Measurements from ENCODE around the gene MBD4. TPM values are rescaled to one million over a fixed set of nuclear protein-coding genes. Genes with fewer than 3 reads are reported as not detected.

MBD4 gene
- total and polyA plus RNA-seq, 2 of the 4 experiments (the other 2 are of a cell fraction): 13.8 to 15.0 TPM

GRCh38 chr3:129441215-129441614 is 1.5 kb upstream of the MBD4 start:
- peak overlapping the region; percentile 40; the same call in 1 of the 2 replicates for H4K91ac ChIP-seq (ENCODE audit: insufficient read depth, low read depth, low read length)
- H2AK5ac ChIP-seq (ENCODE audit: low read depth, low read length): peak overlapping the region; percentile 92
- no peak for ATAC-seq (ENCODE audit: low read depth)
- dilution Hi-C loops (cut with HindIII; ENCODE audit: low sequenced_read_pairs, unreplicated experiment): no loop called here
- peak overlapping the region; percentile 81 for H3K14ac ChIP-seq (replicated peaks; ENCODE audit: low read depth, low read length)
- no peak overlapping the region for H2AK9ac ChIP-seq (replicated peaks; ENCODE audit: low read depth, low read length, poor library complexity)
- DNase-seq: no peak
- H3K23ac ChIP-seq (ENCODE audit: low read depth, low read length): peak overlapping the region; percentile 97
- H3K4ac ChIP-seq (ENCODE audit: low read depth, low read length): peak overlapping the region; percentile 92
- peak overlapping the region; percentile 36 to 83; a peak in 3 of 4 replicates for H4K8ac ChIP-seq (ENCODE audit: low read depth in 2 of 2, low read length in 2 of 2)
- peak overlapping the region; percentile 60; the same call in 1 of the 2 replicates for H4K5ac ChIP-seq (ENCODE audit: low read depth, low read length)
- WGBS, 2 experiments (ENCODE audit: extremely low coverage in 2 of 2, insufficient read length in 1 of 2): 60% methylated on average over 1 of the region's 9 CpGs; no CpG with 5 or more reads in 1 of the 2 experiments
- H2BK15ac ChIP-seq (ENCODE audit: low read depth, low read length): peak overlapping the region; percentile 83; the same call in 2 of the 3 replicates
- peak overlapping the region; percentile 81 for H3K27ac ChIP-seq (ENCODE audit: insufficient read depth, low read length)
- H3K9me3 ChIP-seq (ENCODE audit: control insufficient read depth, insufficient read depth, low read length): no peaks in the 10 kb centered on the region
- peak overlapping the region; percentile 53 for H2BK120ac ChIP-seq (ENCODE audit: low read depth, low read length)
- peak overlapping the region; percentile 79 for H3K9ac ChIP-seq (ENCODE audit: low read depth, low read length)
- peak overlapping the region; percentile 76 for H2AFZ ChIP-seq (replicated peaks; ENCODE audit: low read length, poor library complexity)
- peak overlapping the region; percentile 44; the same call in 1 of the 2 replicates for H3K18ac ChIP-seq (ENCODE audit: low read depth, low read length)
- ChIA-PET CTCF (interaction anchor here (0.9 to 1.8 kb wide), 4 partner anchors 31 to 58 kb away, joined by 3 to 6 read pairs (median 4); no protein-coding TSS in a partner anchor), POLR2A (ENCODE audit: unreplicated experiment) (no interaction called here)
- H4K20me1 ChIP-seq (ENCODE audit: insufficient read depth, low read length): no peaks in the 10 kb centered on the region
- peaks cover 4% of the 10 kb centered on the region for H3K4me1 ChIP-seq (ENCODE audit: control insufficient read depth, insufficient read depth, low read length)
- no peaks in the 10 kb centered on the region for H3K27me3 ChIP-seq (ENCODE audit: control insufficient read depth, insufficient read depth, low read length)
- in situ Hi-C loops (cut with MboI; ENCODE audit: low sequenced_read_pairs): no loop called here
- intact Hi-C loops (cut with micrococcal nuclease): loop anchor here (2.0 to 5.0 kb wide), 5 partner anchors 46 to 386 kb away; no protein-coding TSS in a partner anchor
- H3K4me3 ChIP-seq (ENCODE audit: insufficient read depth, low read depth, low read length): peak overlapping the region; percentile 62
- BruUV-seq (replicated peaks): no TSS peak
- H3K36me3 ChIP-seq (ENCODE audit: control insufficient read depth, insufficient read depth, low read length): peaks cover 6% of the 10 kb centered on the region; the same call in 1 of the 2 replicates
- H2BK5ac ChIP-seq (ENCODE audit: low read depth, low read length, poor library complexity, severe bottlenecking): peak overlapping the region; percentile 92
- peak overlapping the region; percentile 83; the same call in 1 of the 2 replicates for H3K56ac ChIP-seq (ENCODE audit: extremely low read depth, insufficient read depth, low read length)
- peak overlapping the region; percentile 80 for H3K4me2 ChIP-seq (ENCODE audit: low read depth, low read length)
- H3K79me1 ChIP-seq (ENCODE audit: low read depth in 1 of 2, low read length in 2 of 2): peaks cover 24 to 70% of the 10 kb centered on the region in 2 experiments
- peaks cover 6% of the 10 kb centered on the region; the same call in 1 of the 2 replicates for H3K9me1 ChIP-seq (ENCODE audit: insufficient read depth, low read length)
- H2BK20ac ChIP-seq (ENCODE audit: low read depth, low read length): peak overlapping the region; percentile 61; the same call in 1 of the 2 replicates
- TF ChIP-seq MAFK (IDR thresholded peaks at IDR 0.05; ENCODE audit: low read depth, low read length) (0 out of 2 replicates have a peak, but pooled peaks have one; percentile 10), MXI1 (IDR thresholded peaks at IDR 0.05; ENCODE audit: borderline replicate concordance, low read depth, low read length) (no peak)

All from IMR-90 (cell line).